ENCODE data around the gene YWHAQ. TPM values are rescaled to one million over a fixed set of nuclear protein-coding genes. Genes with fewer than 3 reads are reported as not detected.
A peak's percentile ranks its signal among the peaks of the same experiment; 100 is the strongest.

YWHAQ gene
- total and polyA plus RNA-seq, 2 of the 4 experiments (the other 2 are of a cell fraction) = 196 to 255 TPM

- dilution Hi-C loops (cut with HindIII; ENCODE audit: low sequenced_read_pairs, unreplicated experiment) (no loop called here), intact Hi-C loops (cut with micrococcal nuclease) (no loop called here), in situ Hi-C loops (cut with MboI; ENCODE audit: low sequenced_read_pairs) (no loop called here)
- no peak overlapping the region for H3K18ac ChIP-seq (ENCODE audit: low read depth, low read length)
- peaks cover 13% of the 10 kb centered on the region for H3K4me1 ChIP-seq (ENCODE audit: control insufficient read depth, insufficient read depth, low read length)
- H4K20me1 ChIP-seq (ENCODE audit: insufficient read depth, low read length) = peaks cover 84% of the 10 kb centered on the region
- H3K14ac ChIP-seq (replicated peaks; ENCODE audit: low read depth, low read length) = peak overlapping the region; percentile 52; the same call in 1 of the 2 replicates
- H3K56ac ChIP-seq (ENCODE audit: extremely low read depth, insufficient read depth, low read length) = no peak overlapping the region
- WGBS, 2 experiments (ENCODE audit: extremely low coverage in 2 of 2, insufficient read length in 1 of 2) = 95% methylated on average over 4 of the region's 10 CpGs; no CpG with 5 or more reads in 1 of the 2 experiments
- H4K8ac ChIP-seq (ENCODE audit: low read depth in 2 of 2, low read length in 2 of 2) = no peak overlapping the region
- TF ChIP-seq MXI1 (IDR thresholded peaks at IDR 0.05; ENCODE audit: borderline replicate concordance, low read depth, low read length) (no peak), POLR2A (IDR thresholded peaks at IDR 0.05; ENCODE audit: low read depth, low read length) (no peak), FOS (IDR thresholded peaks at IDR 0.05; ENCODE audit: low read depth, low read length) (no peak), USF2 (IDR thresholded peaks at IDR 0.05; ENCODE audit: low read depth, low read length) (no peak), RAD21 (IDR thresholded peaks at IDR 0.05; ENCODE audit: low read length) (no peak), SMC3 (IDR thresholded peaks at IDR 0.05; ENCODE audit: low read depth, low read length) (no peak), ELK1 (IDR thresholded peaks at IDR 0.05; ENCODE audit: borderline replicate concordance, low read depth, low read length) (no peak), CEBPB (IDR thresholded peaks at IDR 0.05; ENCODE audit: low read depth, low read length) (no peak), RCOR1 (IDR thresholded peaks at IDR 0.05; ENCODE audit: insufficient replicate concordance, low read length) (no peak)
- no peak overlapping the region for H2AFZ ChIP-seq (replicated peaks; ENCODE audit: low read length, poor library complexity)
- no peak overlapping the region for H2BK20ac ChIP-seq (ENCODE audit: low read depth, low read length)
- no peak overlapping the region for H2AK9ac ChIP-seq (replicated peaks; ENCODE audit: low read depth, low read length, poor library complexity)
- ChIA-PET CTCF (interaction anchor here (1.3 kb wide), 1 partner anchor 11 kb away, joined by 3 read pairs; no protein-coding TSS in a partner anchor), POLR2A (ENCODE audit: unreplicated experiment) (no interaction called here)
- no peak for DNase-seq
- H3K4me3 ChIP-seq (ENCODE audit: insufficient read depth, low read depth, low read length) = no peak overlapping the region
- no peak overlapping the region for H2BK5ac ChIP-seq (ENCODE audit: low read depth, low read length, poor library complexity, severe bottlenecking)
- H3K9me3 ChIP-seq (ENCODE audit: control insufficient read depth, insufficient read depth, low read length) = peaks cover 13% of the 10 kb centered on the region
- no TSS peak for BruUV-seq (replicated peaks)
- no peak overlapping the region for H3K4ac ChIP-seq (ENCODE audit: low read depth, low read length)
- no peak overlapping the region for H3K9ac ChIP-seq (ENCODE audit: low read depth, low read length)
- H3K79me1 ChIP-seq (ENCODE audit: low read depth in 1 of 2, low read length in 2 of 2) = peaks cover 25 to 65% of the 10 kb centered on the region in 2 experiments
- H3K9me1 ChIP-seq (ENCODE audit: insufficient read depth, low read length) = peaks cover 17% of the 10 kb centered on the region
- H3K27ac ChIP-seq (ENCODE audit: insufficient read depth, low read length) = no peak overlapping the region
- H2BK15ac ChIP-seq (ENCODE audit: low read depth, low read length) = no peak overlapping the region
- no peak for ATAC-seq (ENCODE audit: low read depth)
- H4K5ac ChIP-seq (ENCODE audit: low read depth, low read length) = no peak overlapping the region
- no peaks in the 10 kb centered on the region for H3K27me3 ChIP-seq (ENCODE audit: control insufficient read depth, insufficient read depth, low read length)
- no peak overlapping the region for H4K91ac ChIP-seq (ENCODE audit: insufficient read depth, low read depth, low read length)
- H3K23ac ChIP-seq (ENCODE audit: low read depth, low read length) = no peak overlapping the region
- no peak overlapping the region for H3K4me2 ChIP-seq (ENCODE audit: low read depth, low read length)
- H2AK5ac ChIP-seq (ENCODE audit: low read depth, low read length) = no peak overlapping the region
- H3K36me3 ChIP-seq (ENCODE audit: control insufficient read depth, insufficient read depth, low read length) = peaks cover 23% of the 10 kb centered on the region
- H2BK120ac ChIP-seq (ENCODE audit: low read depth, low read length) = no peak overlapping the region
These were observed 34.0 kb downstream of the YWHAQ start for GRCh38 chr2:9596621-9597311.
